K562 (cell line): ENCODE results near the gene SNCG. TPM values are rescaled to one million over a fixed set of nuclear protein-coding genes. Genes with fewer than 3 reads are reported as not detected.

Experiments used
- ATAC-seq: fragments of 200-7000 bp; cut with Tn5 transposase; 3 replicates; pipeline ENCODE4 v1.9.1; 2020; ENCODE audit warnings: moderate library complexity
- BruUV-seq: library from RNA; stranded (reverse); fragments of 400-500 nt; replicated peaks from 2 replicates; lab custom pipeline; 2021; lab: Mats Ljungman, UMichigan
- CTCF ChIA-PET: fragments of 300-600 bp; formaldehyde crosslinking; extraction: SDS; loops from one replicate; lab custom pipeline; 2021; ENCODE audit warnings: low intra/inter-chr PET ratio; lab: Yijun Ruan, JAX
- POLR2A ChIA-PET: fragments of 300-600, 350-650 bp; sonication (Branson Sonifier 250); formaldehyde crosslinking; extraction: SDS; loops from one replicate; lab custom pipeline; 2021; ENCODE audit warnings: antibody characterized with exemption, inconsistent platforms; lab: Yijun Ruan, JAX
- DNase-seq, 4 experiments: peaks; one replicate each; pipeline versions ENCODE4 v3.0.0 to v3.0.0-alpha.2; 2011 to 2018; ENCODE audit warnings: low spot score in 3 of 4, mixed read lengths in 3 of 4; ENCODE audit errors: extremely low read depth in 1 of 4
- FAIRE-seq: peaks from 2 replicates; lab custom pipeline; 2011; peaks lifted over from hg19 to GRCh38; lab: Jason Lieb, UNC
- H2AFZ ChIP-seq: 2 replicates; pipeline ENCODE4 v1.6.0; 2011; ENCODE audit warnings: low read depth, low read length, control low read depth, inconsistent platforms
- H3K27ac ChIP-seq: fragments of 200-600 bp; 3 replicates; pipeline ENCODE4 v1.8.0; 2011; ENCODE audit warnings: low read depth, mild to moderate bottlenecking, control low read depth, inconsistent platforms, low read length, moderate library complexity, mixed read lengths; ENCODE audit errors: extremely low read depth
- H3K27me3 ChIP-seq, 2 experiments: fragments of 300-600 bp in 1 of 2; 2 replicates in 1 of 2; 3 replicates in 1 of 2; pipeline versions ENCODE4 v1.6.0 to v1.8.0; 2011; ENCODE audit warnings: inconsistent platforms in 2 of 2, low read length in 2 of 2, mild to moderate bottlenecking in 1 of 2, mixed read lengths in 1 of 2, moderate library complexity in 1 of 2; ENCODE audit not compliant: control insufficient read depth in 2 of 2, insufficient read depth in 2 of 2
- H3K36me3 ChIP-seq: fragments of 300-600 bp; 3 replicates; pipeline ENCODE4 v1.8.0; 2011; ENCODE audit warnings: mild to moderate bottlenecking, low read length, inconsistent platforms; ENCODE audit not compliant: control insufficient read depth, insufficient read depth
- H3K4me1 ChIP-seq, 2 experiments: fragments of 200-600 bp in 1 of 2; replicated peaks in 1 of 2; 2 replicates in 1 of 2; 3 replicates in 1 of 2; pipeline versions ENCODE4 v1.5.1 to v1.8.0; 2011; ENCODE audit warnings: inconsistent platforms in 2 of 2, low read length in 2 of 2, mild to moderate bottlenecking in 1 of 2, mixed read lengths in 1 of 2, moderate library complexity in 1 of 2; ENCODE audit not compliant: control insufficient read depth in 2 of 2, insufficient read depth in 2 of 2
- H3K4me2 ChIP-seq: 2 replicates; pipeline ENCODE4 v1.6.1; 2011; ENCODE audit warnings: low read length, control low read depth, inconsistent platforms, mixed read lengths; ENCODE audit not compliant: insufficient read depth
- H3K4me3 ChIP-seq: fragments of 200-600 bp; sonication (generic), shearing (Covaris generic); 2 replicates; pipeline ENCODE4 v1.5.1; 2016; ENCODE audit warnings: control low read depth, inconsistent platforms
- H3K79me2 ChIP-seq: fragments of 200-600 bp; 3 replicates; pipeline ENCODE4 v1.8.0; 2011; ENCODE audit warnings: low read length, inconsistent platforms; ENCODE audit not compliant: control insufficient read depth, insufficient read depth
- H3K9ac ChIP-seq, 2 experiments: 2 replicates each; pipeline versions ENCODE4 v1.6.0 to v1.6.1; 2011; ENCODE audit warnings: low read depth in 2 of 2, low read length in 2 of 2, control low read depth in 1 of 2, inconsistent platforms in 1 of 2, mild to moderate bottlenecking in 1 of 2, mixed read lengths in 1 of 2; ENCODE audit not compliant: insufficient read depth in 1 of 2
- H3K9me1 ChIP-seq: one replicate; pipeline ENCODE4 v1.6.0; 2011; ENCODE audit warnings: inconsistent platforms, mild to moderate bottlenecking, low read length, moderate library complexity; ENCODE audit not compliant: control insufficient read depth, insufficient read depth
- H3K9me3 ChIP-seq: replicated peaks from 2 replicates; pipeline ENCODE4 v1.5.1; 2011; ENCODE audit warnings: low read depth, low read length, inconsistent platforms; ENCODE audit not compliant: control insufficient read depth, insufficient read depth
- H4K20me1 ChIP-seq: replicated peaks from 2 replicates; pipeline ENCODE4 v1.6.1; 2011; ENCODE audit warnings: low read length, inconsistent platforms, mixed read lengths; ENCODE audit not compliant: control insufficient read depth, insufficient read depth
- GTF2F1 ChIP-seq: IDR thresholded peaks from 2 replicates; pipeline ENCODE4 v1.6.1; 2011; ENCODE audit warnings: low read depth, low read length, improper control_type of control experiment
- HDAC3 ChIP-seq: fragments of 450-650 bp; IDR thresholded peaks from 2 replicates; pipeline ENCODE4 v1.6.1; 2018; ENCODE audit warnings: borderline replicate concordance, mild to moderate bottlenecking, moderate library complexity; ENCODE audit not compliant: partially characterized antibody
- HNRNPUL1 ChIP-seq: fragments of 200-400 bp; formaldehyde crosslinking; IDR thresholded peaks from 2 replicates; pipeline ENCODE4 v1.6.1; 2017; ENCODE audit warnings: low read length
- L3MBTL2 ChIP-seq: fragments of 450-650 bp; IDR thresholded peaks from 2 replicates; pipeline ENCODE4 v1.6.1; 2016; ENCODE audit warnings: mild to moderate bottlenecking, moderate library complexity
- LEF1 ChIP-seq: fragments of 450-650 bp; IDR thresholded peaks from 2 replicates; pipeline ENCODE4 v1.6.1; 2016; ENCODE audit warnings: mild to moderate bottlenecking
- RBM17 ChIP-seq: fragments of 200-400 bp; formaldehyde crosslinking; IDR thresholded peaks from 2 replicates; pipeline ENCODE4 v1.6.1; 2017; ENCODE audit warnings: low read depth, mild to moderate bottlenecking, low read length, borderline replicate concordance
- RBM22 ChIP-seq: fragments of 200-400 bp; formaldehyde crosslinking; IDR thresholded peaks from 2 replicates; pipeline ENCODE4 v1.6.1; 2018; ENCODE audit warnings: low read length, low read depth; ENCODE audit not compliant: poor library complexity, severe bottlenecking
- RFX1 ChIP-seq: fragments of 450-650 bp; IDR thresholded peaks from 2 replicates; pipeline ENCODE4 v1.6.1; 2016; ENCODE audit warnings: mild to moderate bottlenecking, moderate library complexity
- STAT5A ChIP-seq: IDR thresholded peaks from 2 replicates; pipeline ENCODE4 v1.6.1; 2012; ENCODE audit warnings: low read length, inconsistent platforms, borderline replicate concordance
- ZNF143 ChIP-seq: sonication (generic); formaldehyde crosslinking; IDR thresholded peaks from 2 replicates; pipeline ENCODE4 v1.9.0; 2022; ENCODE audit warnings: mild to moderate bottlenecking, missing genetic modification reagents
- ZNF431 ChIP-seq: sonication (generic); formaldehyde crosslinking; IDR thresholded peaks from 2 replicates; pipeline ENCODE4 v1.8.0; 2022; ENCODE audit warnings: mild to moderate bottlenecking, missing genetic modification reagents
- WGBS: fragments of 100-300 bp; shearing (Covaris generic); methylation state at CpG from one replicate; pipeline ENCODE4 v1.1.6; 2016; ENCODE audit warnings: low coverage, mixed read lengths; ENCODE audit not compliant: insufficient coverage; ENCODE audit errors: missing lambda C conversion rate; 5-methylcytosine and 5-hydroxymethylcytosine counted together
- in situ Hi-C: fragments of 300-500 bp; cut with MboI; formaldehyde crosslinking; loops from 4 replicates; pipeline ENCODE4 v1.15.0; 2018; ENCODE audit warnings: inconsistent platforms, mixed read lengths
- intact Hi-C: fragments of 100-400 bp; cut with micrococcal nuclease; formaldehyde crosslinking; loops from 2 replicates; pipeline ENCODE4 v1.14.2; 2022
- polyA plus RNA-seq, 8 experiments: library from polyadenylated mRNA; depleted of rRNA in 4 of 8; stranded (reverse) in 5 of 8; unstranded in 3 of 8; fragments of >200 nt; fragmentation: Nextera tagmentation in 2 of 8; fragmentation: Illumina TruSeq in 1 of 8; extraction: Ambion mirVana in 2 of 8; extraction: Trizol in 1 of 8; gene quantifications; 2 replicates each; pipeline versions ENCODE4 v1.2.1 to v1.2.3, GENCODE V29; 2011 to 2014; ENCODE audit warnings: inconsistent platforms in 1 of 8, missing spikeins in 1 of 8
- total RNA-seq, 7 experiments: library from RNA; depleted of rRNA in 6 of 7; stranded (reverse); fragments of >200 nt in 6 of 7; fragmentation: Illumina TruSeq in 2 of 7; extraction: Trizol in 2 of 7; gene quantifications; 2 replicates each; pipeline versions ENCODE4 v1.2.1 to v1.2.3, GENCODE V29; 2011 to 2021; ENCODE audit warnings: low replicate concordance in 1 of 7
- TF ChIP-seq, protein P1 (sequence below): sonication (generic); formaldehyde crosslinking; IDR thresholded peaks from 2 replicates; pipeline ENCODE4 v1.8.1; 2023; ENCODE audit warnings: mild to moderate bottlenecking, missing genetic modification reagents
- TF ChIP-seq, protein P2 (sequence below): fragments of 250-450 bp; sonication (Bioruptor Pico); IDR thresholded peaks from 2 replicates; pipeline ENCODE4 v1.5.1; 2021; ENCODE audit warnings: mild to moderate bottlenecking

Gene SNCG
- total and polyA plus RNA-seq, 9 of the 15 experiments (the other 6 are each of a cell fraction or from before 2014, with no cell fraction given): 9.8 to 146 (median 93.6) TPM

DNA sequence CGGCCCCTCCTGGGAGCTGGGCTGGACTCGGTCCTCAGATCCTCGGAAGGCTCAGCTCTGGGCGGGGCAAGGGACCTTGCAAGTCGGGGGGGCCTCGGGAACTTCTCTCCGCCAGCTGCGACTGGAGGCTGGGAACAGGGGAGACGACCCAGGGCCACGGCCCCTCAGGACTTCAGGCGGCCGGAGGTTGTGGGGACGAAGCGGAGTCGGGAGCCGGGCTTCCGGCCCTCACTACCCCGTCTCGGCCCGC is 12.5 kb downstream of the SNCG start:
- no TSS peak for BruUV-seq
- Histone ChIP-seq H3K4me2 (no peak overlapping the region), H3K9me1 (no peaks in the 10 kb centered on the region), H3K79me2 (no peaks in the 10 kb centered on the region), H3K4me1 (peaks cover 9 to 19% of the 10 kb centered on the region in 2 experiments; a peak in 4 of 5 replicates), H3K27me3 (no peaks in the 10 kb centered on the region), H3K27ac (no peak overlapping the region), H2AFZ (no peak overlapping the region), H4K20me1 (no peaks in the 10 kb centered on the region), H3K9me3 (no peaks in the 10 kb centered on the region), H3K36me3 (no peaks in the 10 kb centered on the region), H3K4me3 (no peak overlapping the region), H3K9ac (no peak overlapping the region)
- in situ Hi-C loops: no loop called here
- no peak for DNase-seq
- ATAC-seq: no peak
- CTCF ChIA-PET: no interaction called here
- POLR2A ChIA-PET: no interaction called here
- intact Hi-C loops: no loop called here
- 73% methylated on average over 2 of the region's 20 CpGs for WGBS
- TF ChIP-seq HDAC3 (no peak), LEF1 (no peak), HNRNPUL1 (no peak), ZNF143 (CRISPR knock-in tag) (no peak), STAT5A (no peak), ZNF431 (CRISPR knock-in tag) (no peak)
- no peak for FAIRE-seq

DNA sequence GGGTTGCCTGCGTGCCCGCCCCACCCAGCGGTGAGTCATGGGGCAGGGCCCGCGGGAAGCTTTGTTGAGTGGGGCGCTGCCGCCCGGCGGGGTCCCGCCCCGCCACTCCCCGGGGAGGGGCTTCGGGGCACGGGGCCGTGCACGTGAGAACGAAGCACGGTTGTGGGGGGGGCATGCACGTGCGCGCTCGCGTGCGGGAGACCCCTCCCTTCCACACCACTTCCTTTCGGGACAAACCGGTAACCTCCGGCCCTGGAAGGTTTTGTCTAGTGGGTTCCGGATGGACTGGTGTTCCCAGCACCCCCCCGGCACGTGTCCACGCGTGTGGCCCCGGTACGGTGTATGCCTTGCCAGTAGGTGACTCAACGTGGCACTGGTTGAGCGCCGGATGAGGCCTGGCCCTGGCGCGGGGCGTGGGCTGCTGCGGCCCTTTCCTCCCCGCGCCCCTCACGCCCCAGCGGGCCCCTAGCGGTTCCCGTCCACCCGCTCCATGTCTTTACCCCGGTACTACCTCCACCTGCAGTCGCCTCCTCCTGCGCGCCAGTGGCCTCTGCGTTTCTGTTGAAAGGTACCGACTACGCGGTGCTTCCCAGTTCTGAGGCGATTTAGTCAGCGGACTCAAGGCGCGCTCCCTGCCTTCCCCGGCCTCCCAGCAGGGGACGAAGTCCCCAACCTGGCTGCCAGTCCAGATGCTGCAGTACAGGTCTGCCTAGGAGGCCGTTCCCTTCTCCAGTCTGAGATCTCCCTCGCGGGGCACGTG is 13.0 kb downstream of the SNCG start:
- Histone ChIP-seq H3K9me1 (no peaks in the 10 kb centered on the region), H3K4me2 (no peak overlapping the region), H4K20me1 (no peaks in the 10 kb centered on the region), H2AFZ (no peak overlapping the region), H3K4me1 (peaks cover 8 to 19% of the 10 kb centered on the region in 2 experiments; a peak in 4 of 5 replicates), H3K9me3 (no peaks in the 10 kb centered on the region), H3K4me3 (no peak overlapping the region), H3K36me3 (no peaks in the 10 kb centered on the region), H3K9ac (no peak overlapping the region), H3K27me3 (no peaks in the 10 kb centered on the region), H3K79me2 (no peaks in the 10 kb centered on the region), H3K27ac (no peak overlapping the region)
- intact Hi-C loops: no loop called here
- FAIRE-seq (no peak), DNase-seq (no peak), ATAC-seq (no peak)
- CTCF ChIA-PET: no interaction called here
- POLR2A ChIA-PET: no interaction called here
- in situ Hi-C loops: no loop called here
- BruUV-seq: no TSS peak
- WGBS: 69% methylated on average over 6 of the region's 66 CpGs
- TF ChIP-seq, protein P1, sequence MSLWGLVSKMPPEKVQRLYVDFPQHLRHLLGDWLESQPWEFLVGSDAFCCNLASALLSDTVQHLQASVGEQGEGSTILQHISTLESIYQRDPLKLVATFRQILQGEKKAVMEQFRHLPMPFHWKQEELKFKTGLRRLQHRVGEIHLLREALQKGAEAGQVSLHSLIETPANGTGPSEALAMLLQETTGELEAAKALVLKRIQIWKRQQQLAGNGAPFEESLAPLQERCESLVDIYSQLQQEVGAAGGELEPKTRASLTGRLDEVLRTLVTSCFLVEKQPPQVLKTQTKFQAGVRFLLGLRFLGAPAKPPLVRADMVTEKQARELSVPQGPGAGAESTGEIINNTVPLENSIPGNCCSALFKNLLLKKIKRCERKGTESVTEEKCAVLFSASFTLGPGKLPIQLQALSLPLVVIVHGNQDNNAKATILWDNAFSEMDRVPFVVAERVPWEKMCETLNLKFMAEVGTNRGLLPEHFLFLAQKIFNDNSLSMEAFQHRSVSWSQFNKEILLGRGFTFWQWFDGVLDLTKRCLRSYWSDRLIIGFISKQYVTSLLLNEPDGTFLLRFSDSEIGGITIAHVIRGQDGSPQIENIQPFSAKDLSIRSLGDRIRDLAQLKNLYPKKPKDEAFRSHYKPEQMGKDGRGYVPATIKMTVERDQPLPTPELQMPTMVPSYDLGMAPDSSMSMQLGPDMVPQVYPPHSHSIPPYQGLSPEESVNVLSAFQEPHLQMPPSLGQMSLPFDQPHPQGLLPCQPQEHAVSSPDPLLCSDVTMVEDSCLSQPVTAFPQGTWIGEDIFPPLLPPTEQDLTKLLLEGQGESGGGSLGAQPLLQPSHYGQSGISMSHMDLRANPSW (CRISPR knock-in tag): no peak
- TF ChIP-seq RBM22 (no peak), RBM17 (no peak), RFX1 (no peak), GTF2F1 (no peak), L3MBTL2 (no peak)
- TF ChIP-seq, protein P2, sequence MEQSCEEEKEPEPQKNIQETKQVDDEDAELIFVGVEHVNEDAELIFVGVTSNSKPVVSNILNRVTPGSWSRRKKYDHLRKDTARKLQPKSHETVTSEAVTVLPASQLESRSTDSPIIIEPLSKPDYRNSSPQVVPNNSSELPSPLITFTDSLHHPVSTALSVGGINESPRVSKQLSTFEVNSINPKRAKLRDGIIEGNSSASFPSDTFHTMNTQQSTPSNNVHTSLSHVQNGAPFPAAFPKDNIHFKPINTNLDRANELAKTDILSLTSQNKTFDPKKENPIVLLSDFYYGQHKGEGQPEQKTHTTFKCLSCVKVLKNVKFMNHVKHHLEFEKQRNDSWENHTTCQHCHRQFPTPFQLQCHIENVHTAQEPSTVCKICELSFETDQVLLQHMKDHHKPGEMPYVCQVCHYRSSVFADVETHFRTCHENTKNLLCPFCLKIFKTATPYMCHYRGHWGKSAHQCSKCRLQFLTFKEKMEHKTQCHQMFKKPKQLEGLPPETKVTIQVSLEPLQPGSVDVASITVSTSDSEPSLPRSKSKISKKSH (CRISPR knock-in tag): no peak
